ENCODE data around the gene HSP90AB1. TPM values are rescaled to one million over a fixed set of nuclear protein-coding genes. Genes with fewer than 3 reads are reported as not detected.
A peak's percentile ranks its signal among the peaks of the same experiment; 100 is the strongest.

HSP90AB1 gene
- total and polyA plus RNA-seq, 9 of the 15 experiments (the other 6 are each of a cell fraction or from before 2014, with no cell fraction given) = 1,780 to 3,358 (median 2,262) TPM

GRCh38 chr6:44247338-44248302, 719 bp downstream of the HSP90AB1 start (continued):
- TF ChIP-seq THAP12 (CRISPR knock-in tag; IDR thresholded peaks at IDR 0.05) (peak; percentile 30; the same call in 1 of the 2 replicates), ATF3 (IDR thresholded peaks at IDR 0.05) (peak; percentile 88), ATF3 (CRISPR knock-in tag; conservative IDR thresholded peaks at IDR 0.05) (no peak), ZBTB43 (CRISPR knock-in tag; IDR thresholded peaks at IDR 0.05) (no peak; the same call in none of the 2 replicates), EGR1 (conservative IDR thresholded peaks at IDR 0.05) (peak; percentile 83), ZNF143 (CRISPR knock-in tag; IDR thresholded peaks at IDR 0.05) (no peak; the same call in 1 of the 2 replicates), SRSF7 (optimal IDR thresholded peaks at IDR 0.05; ENCODE audit: low read depth, low read length) (no peak), ESRRB (CRISPR knock-in tag; IDR thresholded peaks at IDR 0.05; ENCODE audit: borderline replicate concordance) (no peak; the same call in 1 of the 2 replicates), KHSRP (IDR thresholded peaks at IDR 0.05) (no peak), BDP1 (IDR thresholded peaks at IDR 0.05; ENCODE audit: insufficient read depth, insufficient read length) (no peak), CBFA2T3 (IDR thresholded peaks at IDR 0.05) (no peak), ELF2 (CRISPR knock-in tag; IDR thresholded peaks at IDR 0.05) (peak; percentile 93), PPARD (CRISPR knock-in tag; IDR thresholded peaks at IDR 0.05) (no peak), CHD2 (IDR thresholded peaks at IDR 0.05; ENCODE audit: low read depth, low read length) (peak; percentile 18; the same call in 1 of the 2 replicates), NR1H2 (CRISPR knock-in tag; IDR thresholded peaks at IDR 0.05) (peak; percentile 65; the same call in 1 of the 2 replicates)

All from K562 (cell line).